Stimulated activated CD4-positive, alpha-beta T cell treated with anti-CD3 and anti-CD28 coated beads, Interleukin-2, amount 100 ng/mL, for 24 hours (primary cell): ENCODE measurements around the gene CDH11.
A peak's percentile ranks its signal among the peaks of the same experiment; 100 is the strongest.

Experiments used
- DNase-seq, 2 donors: peaks; one replicate each; pipeline ENCODE4 v3.0.0-alpha.2; 2020

CDH11 gene

GRCh38 chr16:65121870-65122723, at the start of gene CDH11:
TSS of gene CDH11 (minus strand) at chr16:65122063. CDS start at chr16:65004869, 117,194 bp downstream.
- no peak for DNase-seq

- no peak for DNase-seq
Measured at GRCh38 chr16:65154321-65154720, 32.5 kb upstream of the CDH11 start.

GRCh38 chr16:65153365-65154105, 31.7 kb upstream of the CDH11 start:
- DNase-seq: no peak

- no peak for DNase-seq
Measured at GRCh38 chr16:65148804-65149203, 26.9 kb upstream of the CDH11 start.

GRCh38 chr16:65142276-65142675, 20.4 kb upstream of the CDH11 start:
- no peak for DNase-seq

- no peak for DNase-seq
Measured at GRCh38 chr16:65136681-65137080, 14.8 kb upstream of the CDH11 start.

GRCh38 chr16:65126845-65127624, 5.2 kb upstream of the CDH11 start:
- DNase-seq: no peak

GRCh38 chr16:65125871-65126270, 4.0 kb upstream of the CDH11 start:
- no peak for DNase-seq

- no peak for DNase-seq
Measured at GRCh38 chr16:65125322-65125721, 3.5 kb upstream of the CDH11 start.

- no peak for DNase-seq
Measured at GRCh38 chr16:65124596-65124995, 2.7 kb upstream of the CDH11 start.

- no peak for DNase-seq
Measured at GRCh38 chr16:65124212-65124548, 2.3 kb upstream of the CDH11 start.

- no peak for DNase-seq
Measured at GRCh38 chr16:65123396-65124211, 1.7 kb upstream of the CDH11 start.

- DNase-seq: no peak
Measured at GRCh38 chr16:65122724-65123395, 997 bp upstream of the CDH11 start.

- no peak for DNase-seq
Measured at GRCh38 chr16:65120831-65121721, 787 bp downstream of the CDH11 start.

GRCh38 chr16:65120461-65120830, 1.4 kb downstream of the CDH11 start:
- DNase-seq: no peak

- DNase-seq: no peak
Measured at GRCh38 chr16:65119901-65120401, 1.9 kb downstream of the CDH11 start.

- DNase-seq: no peak
Measured at GRCh38 chr16:65119435-65119834, 2.4 kb downstream of the CDH11 start.

GRCh38 chr16:65118871-65119270, 3.0 kb downstream of the CDH11 start:
- DNase-seq: no peak

GRCh38 chr16:65117811-65118448, 3.9 kb downstream of the CDH11 start:
- DNase-seq: peak; percentile 30 to 41

- DNase-seq: no peak
Measured at GRCh38 chr16:65116818-65117430, 4.9 kb downstream of the CDH11 start.
